Measurements from ENCODE around the gene RAVER2.
"Not testable (repeated sequence)": the region's sequence is repeated elsewhere in the genome, so short reads cannot be mapped to it uniquely, and the experiment has no call there.

RAVER2 gene

DNA sequence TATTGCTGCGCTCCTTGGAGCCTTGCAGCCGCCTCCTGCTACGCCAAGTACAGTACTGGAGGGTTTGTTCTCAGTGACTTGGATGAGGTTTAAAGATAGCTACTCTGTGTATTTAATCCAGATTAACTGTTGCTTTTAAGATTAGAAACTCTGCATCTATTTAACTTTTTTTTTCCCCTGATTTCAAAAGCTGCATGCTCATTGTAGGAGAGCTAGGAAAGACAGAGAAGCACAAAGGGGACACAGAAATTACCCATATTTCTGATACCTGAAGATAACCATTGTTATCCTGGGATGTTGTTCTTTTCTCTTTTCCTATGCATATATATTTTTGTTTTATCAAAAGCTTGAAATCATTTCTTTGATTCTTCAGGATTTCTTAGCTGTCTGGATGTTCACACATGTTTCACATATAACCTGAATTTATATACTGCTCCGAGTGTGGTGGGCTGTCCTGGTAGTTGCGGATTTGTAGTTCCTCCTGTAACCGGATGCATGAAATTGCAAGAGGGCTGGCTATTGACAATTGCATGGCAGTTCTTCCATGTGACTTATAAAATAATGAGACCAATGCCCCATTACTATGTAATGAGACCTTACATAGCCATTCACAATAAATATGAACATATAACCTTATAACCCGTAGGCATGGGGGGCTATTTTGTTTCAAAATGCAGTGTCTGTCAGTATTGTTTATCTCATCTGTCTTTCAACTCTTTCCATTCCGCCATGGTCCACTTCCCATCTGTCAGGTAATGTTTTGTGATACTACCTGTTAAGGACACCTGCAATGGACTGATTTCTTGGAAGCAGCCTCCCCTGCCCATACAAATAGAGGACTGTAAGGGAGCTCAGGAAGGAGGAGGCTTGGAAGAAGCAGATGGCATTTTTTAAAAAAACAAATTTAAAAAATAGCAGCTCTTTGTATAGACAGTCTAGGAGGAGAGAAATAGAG is 1.4 kb downstream of the RAVER2 start:
- peak overlapping the region; percentile 69 for H3K4me3 ChIP-seq (ENCODE audit: low read depth, low read length)
- no peak for DNase-seq (ENCODE audit: low read depth)

DNA sequence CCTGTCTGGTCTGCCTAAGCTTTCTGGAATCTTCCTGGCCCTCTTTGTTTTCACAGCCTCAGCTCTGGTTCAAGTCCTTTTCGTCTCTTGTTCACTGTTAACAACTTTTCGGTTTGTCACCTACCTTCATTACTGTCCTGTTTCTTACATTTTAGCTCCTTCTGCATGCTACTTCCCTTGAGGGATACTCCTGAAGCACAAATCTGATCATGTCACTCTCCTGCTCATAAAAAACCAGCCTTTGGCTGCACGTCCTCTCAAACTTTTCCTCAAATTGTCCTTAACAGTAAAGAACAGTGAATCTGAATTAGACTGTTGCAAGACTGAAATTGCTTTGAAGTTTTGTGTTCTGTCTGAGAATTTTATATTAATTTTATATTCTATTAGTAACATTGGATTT is 3.3 kb downstream of the RAVER2 start:
- no peak for DNase-seq (ENCODE audit: low read depth)
- H3K4me3 ChIP-seq (ENCODE audit: low read depth, low read length), result no peak overlapping the region

DNA sequence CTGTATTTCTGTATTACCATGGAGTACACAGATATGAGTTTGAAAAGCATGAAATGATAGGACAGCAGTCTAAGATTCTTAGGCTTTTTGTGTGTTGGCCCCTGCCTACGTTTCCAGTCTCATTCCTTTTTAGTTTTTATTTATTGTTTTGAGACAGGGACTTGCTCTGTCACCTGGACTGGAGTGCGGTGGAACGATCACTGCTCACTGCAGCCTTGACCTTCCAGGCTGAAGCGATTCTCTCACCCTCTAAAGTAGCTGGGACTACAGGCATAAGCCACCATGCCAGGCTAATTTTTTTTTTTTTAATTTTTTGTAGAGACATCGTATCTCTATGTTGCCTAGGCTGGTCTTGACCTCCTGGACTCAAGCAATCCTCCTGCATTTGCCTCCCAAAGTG is 3.8 kb downstream of the RAVER2 start:
- H3K4me3 ChIP-seq (ENCODE audit: low read depth, low read length), result no peak overlapping the region
- no peak for DNase-seq (ENCODE audit: low read depth)

DNA sequence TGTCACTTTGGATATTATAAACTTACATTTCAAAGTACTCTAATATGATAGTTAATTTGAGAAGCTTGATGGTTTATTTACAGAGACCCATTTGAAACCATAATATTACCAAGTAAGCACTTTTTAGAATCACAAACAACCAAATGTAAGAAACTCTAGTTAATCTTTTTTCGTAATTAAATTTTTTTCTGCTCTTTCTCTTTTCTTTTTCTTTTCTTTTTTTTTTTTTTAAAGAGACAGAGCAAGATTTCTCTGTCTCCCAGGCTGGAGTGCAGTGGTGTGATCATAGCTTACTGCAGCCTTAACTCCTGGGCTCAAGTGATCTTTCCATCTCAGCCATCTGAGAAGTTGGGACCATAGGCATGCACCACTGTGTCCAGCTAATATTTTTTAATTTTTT is 5.2 kb downstream of the RAVER2 start:
- H3K4me3 ChIP-seq (ENCODE audit: low read depth, low read length), result no peak overlapping the region
- no peak for DNase-seq (ENCODE audit: low read depth)

DNA sequence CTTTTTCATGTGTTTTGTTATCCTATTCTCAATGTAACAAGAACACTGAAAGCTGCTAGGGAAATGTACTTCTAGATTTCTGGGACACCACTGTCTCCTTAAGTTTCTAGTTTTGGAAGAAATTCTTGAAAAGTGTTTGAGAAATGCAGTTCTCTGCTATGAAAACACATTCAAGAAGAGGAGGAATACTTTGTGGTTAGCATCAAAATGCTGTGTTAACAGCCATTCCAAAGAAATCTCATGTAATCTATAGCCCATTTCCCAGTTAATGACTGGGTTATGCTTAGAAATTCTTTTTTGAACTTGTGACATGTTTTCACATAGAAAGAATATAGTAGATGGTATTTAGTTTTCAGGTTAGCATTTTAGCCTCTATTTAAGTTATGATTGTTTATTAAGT is 6.0 kb downstream of the RAVER2 start:
- no peak overlapping the region for H3K4me3 ChIP-seq (ENCODE audit: low read depth, low read length)
- no peak for DNase-seq (ENCODE audit: low read depth)

DNA sequence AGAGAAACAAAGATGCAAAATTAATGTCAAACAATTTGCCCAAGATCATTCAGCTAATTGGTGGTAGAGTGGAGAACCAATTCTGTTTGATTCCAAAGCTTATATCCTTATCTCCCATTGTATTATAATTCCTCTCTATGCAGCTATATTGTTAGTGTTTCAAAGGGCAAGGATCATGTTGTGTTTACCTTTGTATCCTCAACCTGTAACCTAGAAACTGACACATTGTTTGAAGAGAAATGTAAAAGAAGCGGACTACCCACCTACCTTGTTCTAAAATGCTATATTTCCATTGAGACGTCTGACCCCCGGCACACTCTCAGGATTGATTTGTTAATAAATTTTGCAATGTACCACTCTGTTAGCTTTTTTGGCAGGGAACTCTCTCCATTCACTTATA is 9.3 kb downstream of the RAVER2 start:
- DNase-seq (ENCODE audit: low read depth), result no peak
- H3K4me3 ChIP-seq (ENCODE audit: low read depth, low read length), result no peak overlapping the region

DNA sequence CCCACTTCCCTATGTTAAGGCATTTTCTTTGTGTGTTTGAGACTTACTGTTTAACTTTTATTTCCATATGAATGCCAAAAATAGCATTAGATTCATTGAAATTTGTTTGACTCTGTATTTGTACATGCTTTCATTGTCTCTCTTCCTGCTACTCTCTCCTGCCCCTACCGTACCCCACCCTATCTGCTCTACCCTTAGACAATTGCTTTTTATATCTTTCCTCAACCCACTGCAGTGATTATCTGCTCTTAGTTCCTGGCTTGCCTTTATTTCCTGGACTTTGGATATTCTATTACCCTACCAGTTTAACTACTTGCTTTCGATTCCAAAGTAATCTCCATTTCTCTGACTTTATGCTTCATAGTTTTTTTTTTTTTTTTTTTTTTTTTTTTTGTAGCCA is 10.5 kb downstream of the RAVER2 start:
- no peak overlapping the region for H3K4me3 ChIP-seq (ENCODE audit: low read depth, low read length)

DNA sequence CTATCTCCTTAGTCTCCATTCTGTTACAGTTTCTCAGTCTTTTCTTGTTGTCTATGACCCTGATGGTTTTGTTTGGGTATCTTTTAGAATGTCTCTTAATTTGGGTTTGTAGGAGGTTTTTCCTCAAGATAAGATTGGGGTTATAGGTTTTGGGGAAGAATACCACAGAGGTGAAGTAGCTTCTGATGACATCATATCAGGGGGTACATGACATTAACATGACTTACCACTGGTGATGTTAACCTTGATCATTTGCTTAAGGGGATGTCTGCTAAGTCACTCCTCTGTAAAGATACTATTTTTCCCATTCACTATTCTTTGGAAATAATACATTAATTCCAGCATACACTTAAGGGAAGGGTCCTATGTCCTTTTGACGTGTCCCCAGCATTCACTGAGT is 11.9 kb downstream of the RAVER2 start:
- DNase-seq (ENCODE audit: low read depth), result no peak

More for the DNA sequence above, 10.5 kb downstream of the RAVER2 start:
- DNase-seq (ENCODE audit: low read depth), result no peak

DNA sequence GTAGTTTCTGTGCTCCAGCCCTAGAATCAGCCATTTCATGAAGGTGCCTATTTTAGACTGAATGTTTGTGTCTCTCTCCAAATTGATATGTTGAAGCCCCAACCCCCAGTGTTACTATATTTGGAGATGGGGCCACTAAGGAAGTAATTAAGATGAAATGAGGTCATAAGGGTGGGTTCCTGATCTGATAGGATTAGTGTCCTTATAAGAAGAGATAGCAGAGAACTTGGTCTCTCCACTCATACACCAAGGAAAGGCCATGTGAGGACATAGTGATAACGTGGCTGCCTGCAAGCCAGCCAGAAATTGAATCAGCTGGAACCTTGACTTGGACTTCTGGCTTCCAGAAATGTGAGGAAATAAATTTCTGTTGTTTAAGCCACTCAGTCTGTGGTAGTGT is 12.3 kb downstream of the RAVER2 start:
- DNase-seq (ENCODE audit: low read depth), result no peak
- no peak overlapping the region for H3K4me3 ChIP-seq (ENCODE audit: low read depth, low read length)

More for the DNA sequence above, 11.9 kb downstream of the RAVER2 start:
- H3K4me3 ChIP-seq (ENCODE audit: low read depth, low read length), result no peak overlapping the region

DNA sequence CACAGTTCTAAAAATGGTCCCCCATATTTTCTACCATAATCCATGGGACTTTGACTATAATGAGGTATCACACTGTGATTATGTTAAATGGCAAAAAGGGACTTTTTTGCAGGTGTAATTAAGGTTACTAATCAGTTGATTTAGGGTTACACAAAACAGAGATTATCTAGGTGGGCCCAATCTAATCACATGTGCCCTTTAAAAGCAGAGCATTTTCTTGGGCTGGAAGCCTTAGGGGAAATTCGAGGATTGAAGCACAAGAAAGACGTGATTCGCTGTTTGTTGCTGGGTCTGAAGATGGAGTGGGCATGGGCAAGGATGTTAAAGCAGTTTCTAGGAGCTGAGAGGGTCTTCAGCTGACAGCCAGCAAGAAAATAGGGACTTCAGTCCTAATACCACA is 13.4 kb downstream of the RAVER2 start:
- no peak overlapping the region for H3K4me3 ChIP-seq (ENCODE audit: low read depth, low read length)
- DNase-seq (ENCODE audit: low read depth), result no peak

DNA sequence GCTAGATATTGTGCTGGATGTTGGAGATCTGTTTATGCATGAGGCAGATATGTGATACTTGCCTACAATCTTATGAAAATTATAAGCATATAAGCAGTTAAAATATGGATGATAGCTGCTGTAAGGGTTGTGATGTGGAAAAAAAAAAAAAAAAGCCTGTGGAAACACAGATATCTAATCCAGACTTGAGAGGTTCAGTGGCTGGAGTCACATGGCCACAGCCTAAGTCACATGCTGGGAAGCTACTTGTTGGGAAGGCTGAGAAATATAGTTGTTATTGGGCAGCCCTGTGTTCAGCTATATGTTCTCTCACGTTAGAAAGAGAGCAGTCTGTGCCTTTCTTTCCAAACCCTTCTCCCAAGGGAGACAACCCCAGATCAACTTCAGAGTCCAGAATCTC is 15.1 kb downstream of the RAVER2 start:
- no peak overlapping the region for H3K4me3 ChIP-seq (ENCODE audit: low read depth, low read length)
- DNase-seq (ENCODE audit: low read depth), result no peak

DNA sequence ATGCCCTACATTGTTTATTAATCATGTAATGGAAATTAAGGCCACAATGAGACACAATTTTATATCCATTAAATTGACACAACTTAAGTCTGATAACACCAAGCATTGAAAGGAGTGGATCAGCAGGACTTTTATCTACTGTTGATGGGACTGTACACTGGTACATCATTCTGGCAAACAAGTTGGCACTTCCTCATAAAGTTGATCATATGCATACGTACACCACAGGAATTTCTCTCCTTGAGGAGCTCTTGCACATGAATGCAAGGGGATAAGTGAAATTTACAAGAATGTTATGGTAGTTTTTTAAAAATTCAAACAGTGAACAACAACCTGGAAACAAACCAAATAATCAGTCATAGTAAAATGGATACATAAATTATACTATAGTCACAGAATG is 20.1 kb downstream of the RAVER2 start:
- DNase-seq (ENCODE audit: low read depth), result no peak
- no peak overlapping the region for H3K4me3 ChIP-seq (ENCODE audit: low read depth, low read length)

DNA sequence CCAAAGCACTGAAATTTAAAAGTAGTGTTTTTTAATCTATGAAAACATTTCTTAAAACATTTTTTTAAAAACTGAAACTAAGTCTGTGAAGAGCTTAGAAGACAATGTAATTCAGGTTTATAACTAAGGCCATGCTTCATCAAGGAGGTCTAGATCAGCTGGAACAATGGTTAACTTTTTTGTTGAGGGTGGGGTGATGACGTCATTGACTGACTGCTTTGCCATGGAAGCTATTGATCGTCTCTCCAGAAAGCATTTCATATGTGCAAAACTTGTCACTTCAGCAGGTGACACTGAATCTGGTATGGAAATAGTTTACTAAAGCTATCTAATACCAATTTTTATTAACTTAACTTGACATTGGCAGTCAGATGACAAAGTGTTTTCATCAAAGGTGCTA is 21.0 kb downstream of the RAVER2 start:
- no peak overlapping the region for H3K4me3 ChIP-seq (ENCODE audit: low read depth, low read length)

DNA sequence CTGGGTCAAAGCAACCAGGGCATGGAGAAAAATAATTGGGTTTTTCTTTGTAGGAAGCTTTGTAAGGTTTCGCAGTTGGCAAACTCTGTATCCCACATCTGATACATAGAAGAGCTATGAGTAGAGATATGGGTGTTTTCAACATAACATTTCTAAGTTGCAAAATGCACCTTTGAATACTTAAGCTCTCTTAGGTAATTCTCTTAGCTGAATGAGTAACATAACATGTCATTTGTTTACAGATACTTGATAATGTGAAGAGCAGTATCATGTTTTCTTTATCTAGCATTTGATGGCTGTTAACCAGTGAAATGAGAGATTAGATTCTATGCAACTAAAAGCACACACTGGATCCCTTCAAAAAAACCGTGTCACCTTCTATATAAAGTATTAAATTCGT is 21.6 kb downstream of the RAVER2 start:
- no peak for DNase-seq (ENCODE audit: low read depth)
- H3K4me3 ChIP-seq (ENCODE audit: low read depth, low read length), result no peak overlapping the region

More for the DNA sequence above, 21.0 kb downstream of the RAVER2 start:
- no peak for DNase-seq (ENCODE audit: low read depth)

DNA sequence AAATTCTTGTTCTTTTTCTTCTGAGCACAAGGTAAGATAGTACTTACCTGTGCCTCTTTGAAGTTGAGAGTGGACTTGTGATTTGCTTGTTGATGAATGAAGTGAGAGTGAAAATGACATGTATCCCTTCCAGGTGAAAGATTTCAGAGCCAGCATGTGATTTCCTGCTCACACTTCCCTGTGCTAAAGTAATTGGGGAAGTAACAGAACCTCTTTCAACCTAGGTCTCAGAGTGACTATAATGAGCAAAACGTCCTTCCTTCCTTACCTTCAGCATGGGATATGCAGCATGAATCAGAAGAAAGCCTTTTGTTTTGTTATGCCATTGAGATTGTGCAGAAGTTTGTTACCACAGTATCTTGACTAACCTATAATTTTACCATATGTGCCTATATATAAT is 24.6 kb downstream of the RAVER2 start:
- no peak for DNase-seq (ENCODE audit: low read depth)
- H3K4me3 ChIP-seq (ENCODE audit: low read depth, low read length), result no peak overlapping the region

DNA sequence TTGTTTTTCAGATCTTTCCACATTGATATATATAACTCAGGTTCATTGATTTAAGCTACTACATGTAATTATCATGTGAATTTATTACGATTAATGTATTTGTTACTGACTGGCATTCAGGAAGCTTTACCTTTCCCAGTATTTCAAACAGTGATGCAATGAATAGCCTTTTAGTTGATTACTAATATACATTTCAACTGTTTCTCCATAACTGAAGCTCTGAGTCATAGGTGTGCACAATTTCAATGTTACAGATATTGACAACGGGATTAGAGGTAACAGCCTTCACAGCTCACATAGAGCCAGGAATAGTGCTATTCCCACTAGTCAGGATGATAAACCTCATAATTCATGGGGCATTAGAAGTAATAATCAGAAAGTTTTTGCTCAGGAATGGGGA is 25.1 kb downstream of the RAVER2 start:
- no peak for DNase-seq (ENCODE audit: low read depth)
- no peak overlapping the region for H3K4me3 ChIP-seq (ENCODE audit: low read depth, low read length)

DNA sequence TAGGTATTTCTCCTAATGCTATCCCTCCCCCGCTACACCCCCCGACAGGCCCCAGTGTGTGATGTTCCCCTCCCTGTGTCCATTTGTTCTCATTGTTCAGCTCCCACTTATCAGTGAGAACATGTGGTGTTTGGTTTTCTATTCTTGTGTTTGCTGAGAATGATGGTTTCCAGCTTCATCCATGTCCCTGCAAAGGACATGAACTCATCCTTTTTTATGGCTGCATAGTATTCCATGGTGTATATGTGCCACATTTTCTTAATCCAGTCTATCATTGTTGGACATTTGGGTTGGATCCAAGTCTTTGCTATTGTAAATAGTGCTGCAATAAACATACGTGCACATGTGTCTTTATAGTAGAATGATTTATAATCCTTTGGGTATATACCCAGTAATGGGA is 28.4 kb downstream of the RAVER2 start:
- DNase-seq (ENCODE audit: low read depth); H3K4me3 ChIP-seq (ENCODE audit: low read depth, low read length): not testable (repeated sequence)

DNA sequence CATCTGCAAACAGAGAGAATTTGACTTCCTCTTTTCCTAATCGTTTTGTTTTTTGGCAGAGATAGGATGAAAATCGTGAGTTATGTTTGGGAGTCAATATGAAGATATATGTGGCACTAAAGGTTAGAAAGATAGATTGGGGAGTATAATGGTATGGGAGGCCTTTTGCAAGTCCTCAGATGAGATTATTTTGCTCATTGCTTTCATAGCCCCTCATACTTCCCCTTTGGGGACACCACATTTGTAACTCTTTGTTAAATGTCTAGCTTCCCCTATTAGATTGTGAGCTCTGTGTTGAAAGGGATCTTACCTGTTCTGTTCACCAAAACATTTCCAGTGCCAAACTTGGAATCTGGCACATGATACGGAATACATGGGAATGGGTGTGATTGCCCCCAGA is 30.2 kb downstream of the RAVER2 start:
- no peak overlapping the region for H3K4me3 ChIP-seq (ENCODE audit: low read depth, low read length)
- DNase-seq (ENCODE audit: low read depth), result no peak

DNA sequence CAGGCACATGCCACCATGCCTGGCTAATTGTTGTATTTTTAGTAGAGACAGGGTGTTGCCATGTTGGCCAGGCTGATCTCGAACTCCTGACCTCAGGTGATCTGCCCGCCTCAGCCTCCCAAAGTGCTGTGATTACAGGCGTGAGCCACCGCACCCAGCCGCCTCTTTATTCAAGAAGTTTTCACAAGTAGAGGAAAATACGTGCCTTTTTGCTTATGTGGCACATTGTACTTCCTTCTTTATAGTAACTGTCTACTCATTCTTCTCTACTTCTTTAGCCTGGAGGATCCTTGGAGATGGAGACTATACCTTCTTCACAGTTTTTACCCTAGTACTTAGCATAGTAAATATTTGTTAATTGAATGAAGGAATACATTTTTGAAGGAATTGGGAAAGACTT is 37.2 kb downstream of the RAVER2 start:
- DNase-seq (ENCODE audit: low read depth), result not testable (repeated sequence)

DNA sequence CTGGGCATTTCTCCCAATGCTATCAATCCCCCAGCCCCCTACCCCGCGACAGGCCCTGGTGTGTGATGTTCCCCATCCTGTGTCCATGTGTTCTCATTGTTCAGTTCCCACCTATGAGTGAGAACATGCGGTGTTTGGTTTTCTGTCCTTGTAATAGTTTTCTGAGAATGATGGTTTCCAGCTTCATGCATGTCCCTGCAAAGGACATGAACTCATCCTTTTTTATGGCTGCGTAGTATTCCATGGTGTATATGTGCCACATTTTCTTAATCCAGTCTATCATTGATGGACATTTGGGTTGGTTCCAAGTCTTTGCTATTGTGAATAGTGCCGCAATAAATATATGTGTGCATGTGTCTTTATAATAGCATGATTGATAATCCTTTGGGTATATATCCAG is 38.0 kb downstream of the RAVER2 start:
- not testable (repeated sequence) for DNase-seq (ENCODE audit: low read depth); H3K4me3 ChIP-seq (ENCODE audit: low read depth, low read length)

More for the DNA sequence above, 37.2 kb downstream of the RAVER2 start:
- not testable (repeated sequence) for H3K4me3 ChIP-seq (ENCODE audit: low read depth, low read length)

DNA sequence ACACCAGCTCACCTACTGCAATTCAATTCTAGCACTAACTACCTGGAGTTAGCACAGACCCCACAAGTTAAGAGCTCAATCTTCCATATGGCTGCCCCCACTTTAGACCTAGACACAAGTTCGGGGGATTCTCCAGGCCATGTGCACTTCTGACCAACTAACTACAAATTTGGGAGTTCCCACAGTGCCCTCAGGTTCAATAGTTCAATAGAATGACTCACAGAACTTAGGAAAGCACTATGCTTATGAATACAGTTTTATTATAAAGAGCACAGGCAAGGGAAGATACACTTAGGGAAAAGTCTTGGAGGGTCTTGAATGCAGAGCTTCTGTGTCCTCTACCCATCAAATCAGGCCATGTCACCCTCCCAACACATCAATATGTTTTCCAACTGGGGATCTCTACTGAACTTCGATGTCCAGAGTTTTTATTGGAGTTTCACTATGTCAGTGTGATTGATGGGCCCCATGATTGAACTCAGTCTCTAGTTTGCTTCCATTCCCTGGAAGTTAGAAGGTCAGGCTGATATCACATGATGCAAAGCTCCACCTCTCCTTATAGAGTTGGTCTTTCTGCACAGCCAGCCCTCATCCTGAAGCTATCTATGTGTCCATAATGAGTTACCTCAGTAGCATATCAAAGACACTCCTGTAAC is 46.1 kb downstream of the RAVER2 start:
- DNase-seq (ENCODE audit: low read depth), result no peak
- no peak overlapping the region for H3K4me3 ChIP-seq (ENCODE audit: low read depth, low read length)

Measured in skeletal muscle cell (primary cell).